ENCODE results near the gene NAE1. TPM values are rescaled to one million over a fixed set of nuclear protein-coding genes. Genes with fewer than 3 reads are reported as not detected.

The NAE1 gene
- total RNA-seq, 4 donors from 2014 or later, result 29.1 to 57.0 (median 34.8) TPM

DNA sequence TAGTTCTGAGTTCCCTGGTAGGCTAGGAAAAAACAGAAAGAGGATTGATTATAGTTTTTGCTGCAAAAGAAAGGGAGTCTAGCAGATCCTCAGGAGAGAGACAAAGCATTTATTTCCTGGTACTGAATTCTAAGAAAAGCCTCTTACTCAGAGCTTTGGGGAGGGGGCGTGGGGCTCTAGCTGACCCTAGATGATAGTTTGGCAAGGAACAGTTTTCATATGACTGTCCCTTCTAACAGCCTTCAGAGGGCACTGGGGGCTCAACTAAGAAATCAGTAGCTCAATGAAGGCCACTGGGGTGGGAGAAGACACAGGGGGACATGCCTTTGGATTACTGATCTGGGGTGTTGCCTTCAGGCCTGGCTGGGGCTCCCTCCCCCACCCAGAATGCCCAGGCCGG lies 17.4 kb upstream of the NAE1 start:
- no peak for TF ChIP-seq POLR2A (IDR thresholded peaks at IDR 0.05)
- no peak for TF ChIP-seq CTCF (IDR thresholded peaks at IDR 0.05 in 4 of 5, conservative IDR thresholded peaks at IDR 0.05 in 1 of 5)
- Histone ChIP-seq H3K27ac (no peak overlapping the region), H3K27me3 (peaks cover 25 to 30% (median 26%) of the 10 kb centered on the region in 3 donors), H3K9me3 (no peaks in the 10 kb centered on the region), H3K4me1 (peaks cover 0 to 6% of the 10 kb centered on the region in 2 donors), H3K36me3 (no peaks in the 10 kb centered on the region), H3K4me3 (no peak overlapping the region)
- ATAC-seq (no peak), DNase-seq (no peak)
- intact Hi-C loops (cut with DNase I; ENCODE audit: low total_unique reads) (no loop called here), in situ Hi-C loops (cut with MboI; ENCODE audit: low sequenced_read_pairs in 4 of 4) (no loop called here)

GRCh38 chr16:66847533-66848067 lies 16.8 kb upstream of the NAE1 start:
- TF ChIP-seq POLR2A (IDR thresholded peaks at IDR 0.05) (no peak), CTCF (IDR thresholded peaks at IDR 0.05 in 4 of 5, conservative IDR thresholded peaks at IDR 0.05 in 1 of 5) (no peak)
- ATAC-seq (no peak), DNase-seq (no peak)
- H3K4me1 ChIP-seq, result peaks cover 0 to 6% of the 10 kb centered on the region in 2 donors
- H3K27ac ChIP-seq, result no peak overlapping the region
- in situ Hi-C loops (cut with MboI; ENCODE audit: low sequenced_read_pairs in 4 of 4) (no loop called here), intact Hi-C loops (cut with DNase I; ENCODE audit: low total_unique reads) (no loop called here)
- H3K9me3 ChIP-seq, result no peaks in the 10 kb centered on the region
- no peaks in the 10 kb centered on the region for H3K36me3 ChIP-seq
- H3K27me3 ChIP-seq, result peaks cover 25 to 30% (median 26%) of the 10 kb centered on the region in 3 donors
- H3K4me3 ChIP-seq, result no peak overlapping the region

DNA sequence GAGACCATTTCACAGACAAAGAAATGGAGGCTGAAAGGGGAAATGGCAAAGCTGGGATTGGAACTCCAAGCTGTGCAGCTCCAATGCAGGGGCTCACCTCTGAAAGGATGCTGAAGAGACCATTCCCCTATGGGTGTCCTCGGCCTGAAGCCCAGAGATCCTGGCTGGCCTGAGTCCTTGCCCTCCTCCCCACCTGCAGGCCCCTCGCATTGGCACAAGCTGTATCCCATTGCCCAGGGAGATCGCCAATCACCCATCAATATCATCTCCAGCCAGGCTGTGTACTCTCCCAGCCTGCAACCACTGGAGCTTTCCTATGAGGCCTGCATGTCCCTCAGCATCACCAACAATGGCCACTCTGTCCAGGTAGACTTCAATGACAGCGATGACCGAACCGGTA lies 16.1 kb upstream of the NAE1 start:
- H3K27me3 ChIP-seq, result peaks cover 25 to 30% (median 26%) of the 10 kb centered on the region in 3 donors

GRCh38 chr16:66846266-66846665 lies 15.5 kb upstream of the NAE1 start:
- intact Hi-C loops (cut with DNase I; ENCODE audit: low total_unique reads) (no loop called here), in situ Hi-C loops (cut with MboI; ENCODE audit: low sequenced_read_pairs in 4 of 4) (no loop called here)
- no peak overlapping the region for H3K27ac ChIP-seq
- no peak overlapping the region for H3K4me3 ChIP-seq
- no peaks in the 10 kb centered on the region for H3K36me3 ChIP-seq
- TF ChIP-seq CTCF (IDR thresholded peaks at IDR 0.05 in 4 of 5, conservative IDR thresholded peaks at IDR 0.05 in 1 of 5) (no peak), POLR2A (IDR thresholded peaks at IDR 0.05) (no peak)
- peaks cover 25 to 30% (median 26%) of the 10 kb centered on the region in 3 donors for H3K27me3 ChIP-seq
- H3K9me3 ChIP-seq, result no peaks in the 10 kb centered on the region
- H3K4me1 ChIP-seq, result peaks cover 0 to 6% of the 10 kb centered on the region in 2 donors
- no peak for DNase-seq
- ATAC-seq, result no peak

More for the DNA sequence above, 16.1 kb upstream of the NAE1 start:
- no peak overlapping the region for H3K27ac ChIP-seq
- H3K36me3 ChIP-seq, result no peaks in the 10 kb centered on the region
- ATAC-seq, result no peak
- no peak overlapping the region for H3K4me3 ChIP-seq
- intact Hi-C loops (cut with DNase I; ENCODE audit: low total_unique reads) (no loop called here), in situ Hi-C loops (cut with MboI; ENCODE audit: low sequenced_read_pairs in 4 of 4) (no loop called here)
- H3K4me1 ChIP-seq, result peaks cover 0 to 6% of the 10 kb centered on the region in 2 donors
- no peaks in the 10 kb centered on the region for H3K9me3 ChIP-seq
- TF ChIP-seq CTCF (IDR thresholded peaks at IDR 0.05 in 4 of 5, conservative IDR thresholded peaks at IDR 0.05 in 1 of 5), result no peak
- no peak for TF ChIP-seq POLR2A (IDR thresholded peaks at IDR 0.05)
- no peak for DNase-seq

- peaks cover 25 to 30% (median 26%) of the 10 kb centered on the region in 3 donors for H3K27me3 ChIP-seq
- H3K4me3 ChIP-seq, result no peak overlapping the region
- ATAC-seq, result peak in 1 of 2 donors; percentile 77
These were observed 15.0 kb upstream of the NAE1 start for GRCh38 chr16:66845791-66846221.

More at GRCh38 chr16:66845791-66846221, 15.0 kb upstream of the NAE1 start:
- in situ Hi-C loops (cut with MboI; ENCODE audit: low sequenced_read_pairs in 4 of 4) (no loop called here), intact Hi-C loops (cut with DNase I; ENCODE audit: low total_unique reads) (no loop called here)
- peak in 1 of 2 donors; percentile 22 for DNase-seq
- Histone ChIP-seq H3K9me3 (no peaks in the 10 kb centered on the region), H3K4me1 (peaks cover 0 to 6% of the 10 kb centered on the region in 2 donors), H3K36me3 (no peaks in the 10 kb centered on the region), H3K27ac (no peak overlapping the region)
- TF ChIP-seq POLR2A (IDR thresholded peaks at IDR 0.05) (no peak), CTCF (IDR thresholded peaks at IDR 0.05 in 4 of 5, conservative IDR thresholded peaks at IDR 0.05 in 1 of 5) (no peak)

Measured in gastrocnemius medialis (tissue), 4 donors.